Epithelial cell of prostate (primary cell): ENCODE results near the gene TMEM154.
A peak's percentile ranks its signal among the peaks of the same experiment; 100 is the strongest.
"Not testable (repeated sequence)": the region's sequence is repeated elsewhere in the genome, so short reads cannot be mapped to it uniquely, and the experiment has no call there.

Source experiments
- DNase-seq: peaks from one replicate; pipeline ENCODE4 v3.0.0-alpha.2; 2011; ENCODE audit warnings: low read depth, low spot score
- H3K27ac ChIP-seq: fragments of 450-650 bp; 2 replicates; pipeline ENCODE4 v1.5.1; 2017; ENCODE audit warnings: mild to moderate bottlenecking

Gene TMEM154

GRCh38 chr4:152672206-152673092 lies 7.3 kb downstream of the TMEM154 start:
- no peak for DNase-seq
- no peak overlapping the region for H3K27ac ChIP-seq

DNA sequence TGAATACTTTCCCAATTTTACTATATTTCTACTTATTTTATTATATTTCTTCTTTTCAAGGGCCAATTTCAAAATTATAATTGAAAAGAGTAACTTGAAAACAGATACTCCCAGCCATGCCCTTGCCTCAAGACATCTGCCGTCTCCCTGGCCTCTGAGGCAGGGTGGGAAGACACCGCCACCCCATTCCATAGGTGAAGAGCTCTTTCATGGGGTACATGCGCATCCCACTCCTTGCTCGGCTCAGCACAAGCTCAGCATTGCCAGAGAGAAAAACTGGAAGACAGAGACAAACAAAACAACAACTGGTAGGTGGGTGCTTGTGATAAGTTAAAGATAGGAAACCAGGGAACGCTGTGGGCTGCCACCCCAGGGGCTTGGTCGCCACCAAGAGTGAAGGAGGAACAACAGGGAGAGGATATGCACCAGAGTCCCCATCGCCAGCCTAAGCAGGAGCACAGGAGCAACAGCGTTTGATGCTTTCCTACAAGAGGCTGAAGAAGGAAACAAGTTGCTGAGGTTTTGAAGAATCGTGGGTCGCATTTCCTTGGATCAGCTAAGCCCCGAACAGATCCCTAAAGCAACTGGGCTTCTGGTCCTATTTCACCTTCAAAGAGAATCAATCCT lies 11.3 kb downstream of the TMEM154 start:
- no peak overlapping the region for H3K27ac ChIP-seq

DNA sequence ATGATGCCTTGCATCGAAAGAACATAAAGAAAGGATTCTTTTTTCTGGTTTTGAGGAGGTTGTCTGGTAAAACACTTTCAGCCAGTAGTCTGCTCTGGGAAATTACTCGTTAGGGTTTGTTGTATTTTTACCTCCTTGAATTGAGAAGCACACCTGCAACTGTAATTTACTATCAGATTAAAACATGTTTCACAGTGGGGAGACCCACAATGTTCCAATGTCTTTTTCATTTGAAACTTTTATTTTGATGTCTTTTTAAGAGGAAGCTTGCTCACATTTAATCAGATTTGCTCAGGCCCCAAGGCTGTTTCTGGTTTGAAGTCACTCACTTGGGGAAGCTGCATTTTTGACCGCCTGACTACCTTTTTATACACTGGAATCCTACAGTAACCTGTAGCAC lies 12.0 kb downstream of the TMEM154 start:
- no peak overlapping the region for H3K27ac ChIP-seq
- no peak for DNase-seq

More for the DNA sequence above, 11.3 kb downstream of the TMEM154 start:
- no peak for DNase-seq

DNA sequence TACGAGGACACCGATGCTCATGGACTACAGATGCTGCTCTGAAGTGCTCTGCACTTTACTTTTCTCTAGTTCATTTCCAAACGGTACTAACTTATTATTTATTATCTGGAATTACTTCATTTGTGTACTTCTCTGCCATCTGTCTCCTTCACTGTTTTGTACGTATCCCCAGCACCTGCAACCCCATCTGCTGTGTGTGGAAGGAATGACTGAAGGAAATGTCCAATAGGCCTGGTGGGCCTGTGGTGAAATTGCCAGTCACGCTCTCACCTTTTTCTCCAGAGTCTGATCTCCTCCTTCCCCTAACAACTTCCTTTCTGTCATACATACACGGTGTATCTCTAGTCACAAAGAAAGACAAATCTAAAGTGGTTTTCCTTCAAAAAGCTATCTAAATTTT lies 12.9 kb downstream of the TMEM154 start:
- no peak for DNase-seq
- H3K27ac ChIP-seq, result no peak overlapping the region

DNA sequence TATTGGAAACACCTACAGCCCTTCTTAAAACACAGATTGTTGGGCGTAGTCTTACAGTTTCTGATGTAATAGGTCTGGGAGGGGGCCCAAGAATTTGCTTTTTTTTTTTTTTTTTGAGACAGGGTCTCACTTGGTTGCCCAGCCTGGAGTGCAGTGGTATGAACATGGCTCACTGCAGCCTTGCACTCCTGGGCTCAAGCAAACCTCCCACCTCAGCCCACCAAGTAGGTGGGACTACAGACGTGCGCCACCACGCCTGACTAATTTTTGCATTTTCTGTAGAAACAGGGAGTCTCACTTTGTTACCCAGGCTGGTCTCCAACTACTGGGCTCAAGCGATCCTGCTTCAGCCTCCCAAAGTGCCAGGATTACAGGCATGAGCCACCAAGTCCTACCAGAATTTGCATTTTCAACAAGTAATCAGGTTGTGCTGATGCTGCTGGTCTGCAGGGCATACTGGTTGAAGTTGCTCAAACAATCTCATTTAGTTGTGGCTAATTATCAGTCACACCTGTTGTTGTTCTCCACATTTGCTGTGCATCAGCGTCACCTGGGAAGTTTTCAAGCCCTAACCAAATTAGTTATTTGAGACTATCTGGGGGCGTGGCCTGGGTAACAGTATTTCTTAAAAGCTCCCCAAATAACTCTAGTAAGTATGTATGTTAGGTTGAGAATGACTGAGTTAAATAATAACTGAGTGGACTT lies 14.0 kb downstream of the TMEM154 start:
- H3K27ac ChIP-seq, result no peak overlapping the region

DNA sequence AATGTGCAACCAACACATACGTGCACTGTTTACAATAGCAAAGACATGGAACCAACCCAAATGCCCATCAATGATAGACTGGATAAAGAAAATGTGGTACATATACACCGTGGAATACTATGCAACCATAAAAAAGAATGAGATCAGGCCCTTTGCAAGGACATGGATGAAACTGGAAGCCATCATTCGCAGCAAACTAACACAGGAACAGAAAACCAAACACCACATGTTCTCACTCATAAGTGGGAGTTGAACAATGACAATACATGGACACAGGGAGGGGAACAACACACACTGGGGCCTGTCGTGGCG lies 15.8 kb downstream of the TMEM154 start:
- H3K27ac ChIP-seq, result peak overlapping the region; percentile 27
- not testable (repeated sequence) for DNase-seq

More for the DNA sequence above, 14.0 kb downstream of the TMEM154 start:
- no peak for DNase-seq

- no peak for DNase-seq
- peak overlapping the region; percentile 27 for H3K27ac ChIP-seq
These were observed 16.4 kb downstream of the TMEM154 start for GRCh38 chr4:152663203-152664066.

DNA sequence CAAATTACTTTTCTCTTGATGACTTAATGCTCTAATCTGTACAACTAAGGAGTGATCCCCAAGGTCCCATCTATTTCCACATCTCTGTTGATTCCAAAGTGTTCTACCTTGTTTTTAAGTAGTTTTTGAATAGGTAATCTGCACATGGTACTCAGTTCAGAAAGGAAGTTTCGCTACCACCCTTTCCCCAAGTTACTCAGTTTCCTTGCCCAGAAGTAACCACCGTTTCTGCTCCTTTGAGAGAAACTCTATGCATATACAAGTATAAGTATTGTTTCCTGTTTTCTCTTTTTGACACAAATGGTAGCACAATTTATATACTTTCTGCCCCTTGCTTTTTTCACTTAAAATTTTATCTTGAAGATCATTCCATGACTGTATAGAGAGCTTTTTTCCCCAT lies 18.1 kb downstream of the TMEM154 start:
- no peak for DNase-seq
- H3K27ac ChIP-seq, result no peak overlapping the region

GRCh38 chr4:152660526-152660925 lies 19.3 kb downstream of the TMEM154 start:
- DNase-seq, result no peak
- no peak overlapping the region for H3K27ac ChIP-seq

DNA sequence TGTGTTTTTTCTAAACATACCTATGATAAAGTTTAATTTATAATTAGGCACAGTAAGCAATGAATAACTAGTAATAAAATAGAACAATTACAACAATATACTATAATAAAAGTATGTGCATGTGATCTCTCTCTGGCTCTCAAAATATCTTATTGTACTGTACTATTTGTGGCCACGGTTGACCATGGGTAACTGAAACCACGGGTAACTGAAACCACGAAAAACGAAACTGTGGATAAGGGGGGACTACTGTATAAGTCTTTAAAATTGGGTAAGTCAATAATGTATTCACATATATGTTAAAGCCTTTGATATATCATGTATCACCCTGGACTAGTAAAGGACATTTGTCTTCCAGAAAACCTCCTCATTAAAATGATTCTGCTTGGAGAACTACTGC lies 20.0 kb downstream of the TMEM154 start:
- H3K27ac ChIP-seq, result no peak overlapping the region
- no peak for DNase-seq

GRCh38 chr4:152657657-152658056 lies 22.1 kb downstream of the TMEM154 start:
- DNase-seq, result no peak
- peak overlapping the region; percentile 10 for H3K27ac ChIP-seq

DNA sequence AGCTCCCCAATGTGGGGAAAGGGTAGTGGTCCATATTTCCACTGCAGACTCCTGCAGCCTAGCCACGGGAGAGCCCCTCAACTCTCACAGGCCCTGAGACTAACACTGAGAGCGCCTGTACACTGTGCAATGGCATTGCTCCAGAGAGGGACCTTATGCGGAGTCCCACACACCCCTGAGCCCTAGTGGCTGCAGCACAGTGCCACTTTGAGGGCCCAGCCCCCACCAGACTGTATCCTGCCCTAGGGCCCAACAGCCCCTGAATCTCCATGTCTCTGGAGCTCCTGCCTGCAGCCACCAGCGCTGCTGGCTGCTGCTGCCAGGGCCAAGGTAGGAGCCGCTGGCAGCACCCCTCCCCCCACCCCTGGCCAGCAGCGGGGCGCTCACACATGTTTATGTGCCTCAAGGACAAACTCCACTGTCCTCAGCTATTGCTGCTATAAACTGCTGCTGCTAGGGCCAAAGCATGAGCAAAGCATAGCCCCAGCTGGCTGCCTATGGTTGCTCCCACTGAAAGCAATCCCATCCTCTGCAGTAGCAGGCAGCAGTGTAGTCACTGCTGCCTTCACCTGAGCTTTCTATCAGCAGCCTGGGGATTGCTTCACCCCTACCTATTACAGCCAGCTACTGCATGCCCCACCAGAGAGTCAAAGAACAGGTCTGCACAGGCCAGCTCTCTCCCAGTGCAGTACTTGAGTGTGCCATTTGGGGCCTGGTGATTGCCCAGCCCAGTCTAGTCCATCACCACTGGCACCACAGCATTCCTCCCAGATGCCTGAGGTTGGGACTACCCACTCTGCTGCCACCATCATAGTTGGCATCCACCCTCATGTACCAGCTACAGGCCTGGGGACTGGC lies 24.3 kb downstream of the TMEM154 start:
- peak overlapping the region; percentile 48 for H3K27ac ChIP-seq
- peak; percentile 84 for DNase-seq

DNA sequence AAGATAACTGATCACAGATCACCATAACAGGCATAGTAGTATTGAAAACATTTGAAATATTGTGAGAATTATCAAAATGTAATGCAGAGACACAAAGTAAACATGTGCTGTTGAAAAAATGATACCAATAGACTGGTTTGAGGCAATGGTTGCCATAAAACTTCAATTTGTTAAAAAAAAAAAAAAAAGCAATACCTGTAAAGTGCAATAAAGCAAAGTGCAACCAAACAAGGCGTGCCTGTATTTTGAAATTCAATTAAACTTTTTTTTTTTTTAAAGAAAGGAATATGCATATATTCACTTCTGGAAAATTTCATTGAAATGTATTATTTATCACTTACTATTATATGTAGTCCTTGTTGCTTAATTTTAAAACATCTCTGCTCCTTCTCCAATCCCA lies 27.7 kb downstream of the TMEM154 start:
- DNase-seq, result no peak
- H3K27ac ChIP-seq, result no peak overlapping the region

DNA sequence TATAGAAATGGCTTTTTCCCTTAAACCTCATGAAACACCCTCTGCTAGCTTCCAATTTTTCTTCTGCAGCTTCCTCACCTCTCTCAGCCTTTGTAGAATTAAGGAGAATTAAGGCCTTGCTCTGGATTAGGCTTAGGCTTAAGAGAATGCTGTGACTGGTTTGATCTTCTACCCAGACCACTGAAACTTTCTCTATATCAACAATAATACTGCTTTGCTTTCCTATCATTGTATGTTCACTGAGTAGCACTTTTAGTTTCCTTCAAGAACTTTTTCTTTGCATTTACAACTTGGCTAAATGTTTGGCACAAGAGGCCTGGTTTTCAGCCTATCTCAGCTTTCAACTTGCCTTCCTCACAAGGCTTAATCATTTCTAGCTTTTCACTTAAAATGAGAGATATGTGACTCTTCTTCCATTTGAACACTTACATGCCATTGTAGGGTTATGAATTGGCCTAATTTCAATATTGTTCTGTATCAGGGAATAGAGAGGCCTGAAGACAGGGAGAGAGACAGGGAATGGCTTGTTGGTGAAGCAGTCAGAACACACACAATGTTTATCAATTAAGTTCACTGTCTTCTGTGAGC lies 28.2 kb downstream of the TMEM154 start:
- DNase-seq, result no peak
- H3K27ac ChIP-seq, result no peak overlapping the region

DNA sequence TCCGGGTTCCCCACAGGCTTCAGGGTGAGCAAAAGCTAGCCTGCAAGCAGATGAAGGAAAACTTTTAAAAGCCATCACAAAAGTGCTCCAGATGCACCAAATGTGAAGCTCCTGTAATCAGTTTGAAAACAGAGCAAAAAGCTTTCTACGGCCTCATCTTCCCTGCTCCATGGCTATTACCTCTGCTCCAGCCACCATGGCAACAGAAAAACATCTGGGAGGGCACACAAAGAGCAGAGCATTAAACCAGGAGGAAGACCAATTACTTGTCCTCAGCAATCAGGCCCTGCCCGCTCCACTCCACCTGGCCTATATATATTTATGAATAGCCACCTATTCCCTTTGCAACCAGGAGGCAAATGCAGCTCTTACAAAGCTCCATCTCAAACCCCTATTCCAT lies 33.6 kb downstream of the TMEM154 start:
- DNase-seq, result no peak
- H3K27ac ChIP-seq, result no peak overlapping the region

DNA sequence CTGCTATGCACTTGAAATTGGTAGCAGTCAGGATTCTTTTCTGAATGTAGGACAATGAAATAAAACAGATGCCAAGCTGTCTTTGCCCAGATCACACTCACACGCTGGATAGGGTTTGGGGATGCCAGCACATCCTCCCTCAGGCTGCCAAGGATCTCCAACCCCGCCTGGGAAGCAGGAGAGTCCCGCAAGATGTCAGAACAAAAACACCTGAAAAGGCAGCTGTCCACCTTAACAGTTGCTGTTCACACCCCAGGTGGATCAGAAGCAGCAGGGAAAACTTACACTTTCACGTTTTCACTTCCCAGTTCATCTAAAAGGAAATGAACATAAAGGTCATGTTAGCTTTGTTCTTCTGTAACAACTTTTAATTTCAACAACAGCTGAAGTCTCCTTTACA lies 35.7 kb downstream of the TMEM154 start:
- H3K27ac ChIP-seq, result no peak overlapping the region
- DNase-seq, result no peak

DNA sequence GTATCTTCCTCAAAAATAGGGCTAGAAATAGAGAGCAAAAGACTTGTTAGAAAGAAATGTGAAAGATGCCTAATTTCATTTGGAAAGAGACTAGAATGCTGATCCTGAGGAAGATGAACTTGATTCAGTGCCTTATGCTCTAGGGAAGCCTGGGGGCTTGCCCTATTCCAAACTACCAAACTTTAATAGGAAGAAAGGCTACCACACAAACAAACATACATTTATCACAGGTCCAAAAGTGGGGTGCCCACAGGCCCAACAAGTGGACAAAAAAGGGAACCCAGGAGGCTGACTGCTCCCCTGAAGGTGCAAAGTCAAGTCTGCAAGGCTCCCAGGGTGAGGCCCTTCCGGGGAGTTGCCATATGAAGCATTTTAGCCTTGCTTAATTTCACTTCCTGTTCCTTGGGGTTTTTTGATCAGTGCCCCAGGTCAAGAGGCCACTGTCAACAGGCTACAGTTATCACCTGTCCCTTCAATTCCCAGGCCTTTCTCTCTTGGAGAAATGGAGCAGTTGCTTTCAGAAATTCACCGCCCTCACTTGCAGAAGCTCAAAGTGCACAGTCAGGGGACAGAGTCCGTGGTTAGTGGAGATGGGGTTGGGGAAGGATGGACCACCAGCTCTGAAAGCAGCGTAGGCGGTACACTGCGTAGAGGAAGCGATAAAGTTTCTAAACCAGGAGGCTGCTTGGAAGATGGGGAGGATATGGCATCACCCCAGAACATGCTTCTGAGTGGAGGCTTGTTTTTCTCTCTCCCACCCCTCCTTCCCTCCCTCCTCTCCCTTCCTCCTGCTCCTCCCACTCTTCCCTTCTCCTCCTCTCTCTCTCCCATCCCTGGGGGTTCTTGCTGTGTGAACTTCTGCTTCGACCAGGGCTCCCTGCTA lies 36.4 kb downstream of the TMEM154 start:
- no peak for DNase-seq
- peak overlapping the region; percentile 11 for H3K27ac ChIP-seq
